GM12892 (cell line): Measurements from ENCODE around the gene SCN9A.

Experiments used
- POLR2A ChIP-seq: IDR thresholded peaks from 2 replicates; pipeline ENCODE4 v1.6.1; 2011; ENCODE audit warnings: low read depth, low read length, control low read depth
- POLR2AphosphoS5 ChIP-seq: IDR thresholded peaks from 2 replicates; pipeline ENCODE4 v1.6.1; 2011; ENCODE audit warnings: low read depth, low read length, control low read depth
- TAF1 ChIP-seq: IDR thresholded peaks from 2 replicates; pipeline ENCODE4 v1.6.1; 2011; ENCODE audit warnings: low read depth, mild to moderate bottlenecking, control low read depth, low read length, borderline replicate concordance

DNA sequence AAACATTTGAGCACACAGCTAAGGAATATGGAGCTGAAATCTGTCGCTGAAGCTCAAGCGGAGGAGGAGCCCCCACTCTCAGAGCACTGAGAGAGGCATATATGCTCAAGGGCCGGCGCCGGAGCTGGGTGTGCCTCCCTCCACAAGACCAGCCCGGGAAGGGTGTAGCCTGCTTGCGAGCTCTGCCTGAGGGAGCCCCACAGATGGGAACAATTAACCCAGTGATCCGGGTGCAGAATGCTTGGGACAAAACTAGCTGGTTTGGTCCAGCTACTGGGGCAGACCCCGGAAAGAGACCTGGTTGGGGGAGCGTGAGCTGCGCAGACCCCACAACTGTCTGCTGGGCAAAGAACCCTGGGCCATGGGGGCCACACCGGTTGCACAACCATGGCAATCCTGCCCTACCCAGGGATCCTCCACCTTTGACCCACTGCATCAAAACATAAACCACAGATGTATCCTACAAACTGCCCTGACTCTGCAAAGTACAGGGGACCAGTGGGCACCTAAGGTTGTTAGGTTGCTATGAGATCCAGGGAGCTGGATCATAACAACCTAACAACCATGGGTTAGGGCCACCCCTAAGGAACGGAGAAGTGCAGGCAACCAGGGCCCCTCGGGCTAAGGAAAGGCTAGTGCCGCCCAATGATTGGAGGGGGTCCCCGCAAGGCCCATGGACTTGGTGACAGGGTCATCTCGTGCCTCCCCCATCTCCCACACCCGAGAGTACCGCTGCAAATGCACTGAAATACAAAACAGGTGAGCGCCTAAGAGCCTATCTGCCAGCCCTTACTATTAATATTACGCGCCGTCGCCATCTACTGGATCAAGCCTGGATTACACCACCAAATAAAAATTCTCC, 194.6 kb downstream of the SCN9A start:
- TF ChIP-seq POLR2A (no peak), POLR2AphosphoS5 (no peak), TAF1 (no peak)
